ENCODE data around the gene BMI1. TPM values are rescaled to one million over a fixed set of nuclear protein-coding genes. Genes with fewer than 3 reads are reported as not detected.

BMI1 gene
- total RNA-seq, 4 donors from 2014 or later, result 9.6 to 44.4 (median 21.4) TPM

DNA sequence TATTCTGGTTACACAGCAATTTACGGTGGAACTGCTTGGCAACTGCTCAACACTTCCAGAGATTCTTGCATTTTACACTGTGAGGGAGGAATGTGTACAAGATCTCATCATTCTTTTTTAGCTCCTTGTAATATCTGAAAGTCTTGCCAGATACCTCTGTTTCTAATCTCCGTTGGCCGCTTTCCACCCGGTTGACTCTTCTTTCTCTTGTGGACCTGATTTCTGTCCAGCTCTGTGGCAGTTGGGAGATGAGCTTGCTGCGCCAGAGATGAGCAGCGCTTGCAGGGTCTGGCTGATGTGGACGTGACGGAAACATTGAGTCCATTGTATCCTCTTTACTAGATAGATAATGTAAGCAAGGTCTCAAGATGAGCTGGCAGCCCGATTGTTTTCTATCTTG lies 52.0 kb downstream of the BMI1 start:
- DNase-seq, result no peak
- no peaks in the 10 kb centered on the region for H3K9me3 ChIP-seq
- peaks cover 0 to 14% (median 0%) of the 10 kb centered on the region in 4 donors for H3K27me3 ChIP-seq
- intact Hi-C loops (cut with DNase I), result no loop called here
- H3K27ac ChIP-seq, result no peak overlapping the region
- WGBS, 2 donors, result 67 to 78% methylated on average over 8 to 9 of the region's 9 CpGs
- no peaks in the 10 kb centered on the region for H3K36me3 ChIP-seq
- no peak overlapping the region for H3K4me3 ChIP-seq
- TF ChIP-seq POLR2A (IDR thresholded peaks at IDR 0.05), result no peak
- TF ChIP-seq, protein P1, sequence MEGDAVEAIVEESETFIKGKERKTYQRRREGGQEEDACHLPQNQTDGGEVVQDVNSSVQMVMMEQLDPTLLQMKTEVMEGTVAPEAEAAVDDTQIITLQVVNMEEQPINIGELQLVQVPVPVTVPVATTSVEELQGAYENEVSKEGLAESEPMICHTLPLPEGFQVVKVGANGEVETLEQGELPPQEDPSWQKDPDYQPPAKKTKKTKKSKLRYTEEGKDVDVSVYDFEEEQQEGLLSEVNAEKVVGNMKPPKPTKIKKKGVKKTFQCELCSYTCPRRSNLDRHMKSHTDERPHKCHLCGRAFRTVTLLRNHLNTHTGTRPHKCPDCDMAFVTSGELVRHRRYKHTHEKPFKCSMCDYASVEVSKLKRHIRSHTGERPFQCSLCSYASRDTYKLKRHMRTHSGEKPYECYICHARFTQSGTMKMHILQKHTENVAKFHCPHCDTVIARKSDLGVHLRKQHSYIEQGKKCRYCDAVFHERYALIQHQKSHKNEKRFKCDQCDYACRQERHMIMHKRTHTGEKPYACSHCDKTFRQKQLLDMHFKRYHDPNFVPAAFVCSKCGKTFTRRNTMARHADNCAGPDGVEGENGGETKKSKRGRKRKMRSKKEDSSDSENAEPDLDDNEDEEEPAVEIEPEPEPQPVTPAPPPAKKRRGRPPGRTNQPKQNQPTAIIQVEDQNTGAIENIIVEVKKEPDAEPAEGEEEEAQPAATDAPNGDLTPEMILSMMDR (IDR thresholded peaks at IDR 0.05), result no peak
- H3K4me1 ChIP-seq, result no peaks in the 10 kb centered on the region

DNA sequence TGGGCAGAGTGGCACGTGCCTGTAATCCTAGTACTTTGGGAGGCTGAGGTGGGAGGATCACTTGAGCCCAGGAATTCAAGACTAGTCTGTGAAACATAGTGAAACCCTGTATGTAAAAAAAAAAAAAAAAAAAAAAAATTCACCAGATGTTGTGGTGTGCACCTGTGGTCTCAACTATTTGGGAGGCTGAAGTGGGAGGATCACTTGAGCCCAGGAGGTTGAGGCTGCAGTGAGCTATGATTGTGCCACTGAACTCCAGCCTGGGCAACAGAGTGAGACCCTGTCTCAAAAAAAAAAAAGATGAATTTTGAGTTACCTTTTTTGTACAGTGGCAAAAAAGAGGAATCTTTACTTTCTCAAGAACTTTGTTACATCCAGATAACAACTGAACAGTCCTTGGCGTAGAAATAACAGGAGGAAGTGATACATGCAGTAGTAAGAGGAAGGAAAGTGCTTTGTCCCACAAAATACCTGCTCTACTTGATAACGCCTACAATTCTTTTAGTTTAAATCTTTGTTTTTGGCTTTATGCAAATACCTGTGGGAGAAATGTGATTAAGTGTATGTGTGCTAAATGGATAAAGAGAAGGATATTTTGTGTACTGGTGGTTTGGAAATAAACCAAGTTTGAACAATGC lies 53.7 kb downstream of the BMI1 start:
- Histone ChIP-seq H3K4me1 (no peaks in the 10 kb centered on the region), H3K27me3 (peaks cover 0 to 14% (median 0%) of the 10 kb centered on the region in 4 donors), H3K36me3 (no peaks in the 10 kb centered on the region), H3K4me3 (no peak overlapping the region), H3K9me3 (no peaks in the 10 kb centered on the region), H3K27ac (no peak overlapping the region)
- intact Hi-C loops (cut with DNase I), result no loop called here
- WGBS, 2 donors, result 50 to 55% methylated on average over 3 of the region's 3 CpGs
- no peak for DNase-seq
- no peak for TF ChIP-seq POLR2A (IDR thresholded peaks at IDR 0.05)
- TF ChIP-seq, protein P1 (IDR thresholded peaks at IDR 0.05), result no peak

DNA sequence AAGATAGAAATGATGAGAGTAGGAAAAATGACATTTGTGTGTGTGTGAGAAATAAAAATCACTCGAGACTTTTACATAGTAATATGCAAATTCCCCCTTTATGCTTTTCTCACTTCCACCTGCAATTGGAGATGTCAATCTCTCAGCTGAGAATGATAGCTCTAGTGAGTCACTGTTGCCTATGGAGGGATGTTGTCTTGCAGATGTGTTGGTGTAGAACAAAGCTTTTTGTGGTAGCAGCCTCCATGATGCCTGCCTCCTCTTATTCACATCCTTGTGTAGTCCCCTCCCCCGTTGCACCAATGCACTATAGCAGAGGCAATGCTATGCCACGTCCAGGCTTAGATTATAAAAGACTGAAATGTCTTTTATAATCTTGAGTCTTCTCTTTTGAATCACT lies 58.2 kb downstream of the BMI1 start:
- Histone ChIP-seq H3K4me3 (no peak overlapping the region), H3K36me3 (no peaks in the 10 kb centered on the region), H3K27me3 (peaks cover 0 to 5% (median 0%) of the 10 kb centered on the region in 4 donors), H3K4me1 (no peaks in the 10 kb centered on the region), H3K9me3 (no peaks in the 10 kb centered on the region), H3K27ac (no peak overlapping the region)
- intact Hi-C loops (cut with DNase I), result no loop called here
- TF ChIP-seq POLR2A (IDR thresholded peaks at IDR 0.05), result no peak
- TF ChIP-seq, protein P1 (IDR thresholded peaks at IDR 0.05), result no peak
- 64 to 71% methylated on average over 3 of the region's 3 CpGs for WGBS, 2 donors
- DNase-seq, result no peak

Small RNA genes within 50 kb of the gene (small RNA-seq; reads per million reads assigned to genes)
- gene AL158211.3, result 0 reads per million in 4 donors

Other genes starting within 250 kb of the BMI1 start
- gene EBLN1, start 103.1 kb upstream of the BMI1 start, total RNA-seq, result not detected
- 10 to 100 TPM; 14.9 to 31.4 (median 24.2) TPM for gene COMMD3, start 4.7 kb upstream of the BMI1 start, total RNA-seq
- under 1 TPM in 1 of 4 donors, not detected in 3; 0.19 TPM for gene SPAG6, start 24.4 kb downstream of the BMI1 start, total RNA-seq

Data from esophagus squamous epithelium (tissue), 5 donors.